ENCODE results near the gene NUDT19.

- TF ChIP-seq CTCF (conservative IDR thresholded peaks at IDR 0.05; ENCODE audit: low read depth, low read length), result no peak
- no peak for TF ChIP-seq EZH2 (IDR thresholded peaks at IDR 0.05; ENCODE audit: borderline replicate concordance, low read depth, low read length, poor library complexity, severe bottlenecking)
Observed at GRCh38 chr19:32717496-32717895, 25.9 kb downstream of the NUDT19 start.
